ENCODE measurements around the gene KRTAP1-3. TPM values are rescaled to one million over a fixed set of nuclear protein-coding genes. Genes with fewer than 3 reads are reported as not detected.

Gene KRTAP1-3
- total RNA-seq, 3 donors from 2014 or later (not counting 1 experiment from before 2014, with no cell fraction given): not detected

DNA sequence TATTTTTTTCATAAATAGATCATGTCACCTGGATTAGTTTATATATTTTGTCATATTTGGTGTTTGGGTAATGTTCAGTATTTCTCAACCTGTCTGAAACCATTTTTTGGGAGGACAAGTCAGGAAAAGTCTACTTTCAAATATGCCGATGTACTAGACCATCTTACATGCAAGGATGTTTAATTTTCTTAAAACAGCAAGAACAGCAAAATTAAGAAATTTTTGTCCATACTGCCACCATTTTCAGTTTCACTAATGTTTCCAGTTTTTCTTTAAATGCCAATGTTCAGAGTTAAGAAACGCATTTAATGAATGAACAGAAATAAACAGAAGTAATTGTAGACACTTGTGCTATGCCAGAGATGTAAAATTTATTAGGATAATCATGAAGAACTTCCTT lies 41.6 kb downstream of the KRTAP1-3 start:
- WGBS (ENCODE audit: insufficient coverage): 100% methylated on average over 1 of the region's 2 CpGs

GRCh38 chr17:40992666-40993065 lies 42.0 kb downstream of the KRTAP1-3 start:
- no peak for DNase-seq
- H3K4me3 ChIP-seq (ENCODE audit: low read length): no peak overlapping the region
- intact Hi-C loops (cut with micrococcal nuclease): no loop called here
- H3K27me3 ChIP-seq (ENCODE audit: control insufficient read depth, insufficient read depth, low read length): peaks cover 15% of the 10 kb centered on the region
- no peaks in the 10 kb centered on the region for H3K9me3 ChIP-seq (ENCODE audit: control insufficient read depth, insufficient read depth, low read length)
- H3K36me3 Mint-ChIP-seq: no peaks in the 10 kb centered on the region
- ATAC-seq: no peak
- no peak overlapping the region for H3K27ac Mint-ChIP-seq
- H3K4me1 Mint-ChIP-seq: no peaks in the 10 kb centered on the region
- WGBS (ENCODE audit: insufficient coverage): 85% methylated on average over 1 of the region's 3 CpGs
- H3K4me1 ChIP-seq (ENCODE audit: control insufficient read depth, insufficient read depth, low read length): no peaks in the 10 kb centered on the region
- no peak overlapping the region for H3K27ac ChIP-seq (ENCODE audit: low read length)
- no peak for TF ChIP-seq CTCF (IDR thresholded peaks at IDR 0.05)
- no peak overlapping the region for H3K4me3 Mint-ChIP-seq
- no peaks in the 10 kb centered on the region for H3K9me3 Mint-ChIP-seq
- H3K36me3 ChIP-seq (ENCODE audit: control insufficient read depth, insufficient read depth, low read length): no peaks in the 10 kb centered on the region
- peaks cover 33 to 71% of the 10 kb centered on the region in 2 donors for H3K27me3 Mint-ChIP-seq (ENCODE audit: low read depth in 2 of 2)

More for the DNA sequence above, 41.6 kb downstream of the KRTAP1-3 start:
- Histone ChIP-seq H3K4me3 (ENCODE audit: low read length) (no peak overlapping the region), H3K9me3 (ENCODE audit: control insufficient read depth, insufficient read depth, low read length) (no peaks in the 10 kb centered on the region), H3K27me3 (ENCODE audit: control insufficient read depth, insufficient read depth, low read length) (peaks cover 15% of the 10 kb centered on the region), H3K27ac (ENCODE audit: low read length) (no peak overlapping the region), H3K4me1 (ENCODE audit: control insufficient read depth, insufficient read depth, low read length) (no peaks in the 10 kb centered on the region), H3K36me3 (ENCODE audit: control insufficient read depth, insufficient read depth, low read length) (no peaks in the 10 kb centered on the region)
- H3K9me3 Mint-ChIP-seq: no peaks in the 10 kb centered on the region
- no peak for DNase-seq
- H3K36me3 Mint-ChIP-seq: no peaks in the 10 kb centered on the region
- no peak overlapping the region for H3K4me3 Mint-ChIP-seq
- no peak for ATAC-seq
- no peak for TF ChIP-seq CTCF (IDR thresholded peaks at IDR 0.05)
- no peaks in the 10 kb centered on the region for H3K4me1 Mint-ChIP-seq
- intact Hi-C loops (cut with micrococcal nuclease): no loop called here
- peaks cover 35 to 75% of the 10 kb centered on the region in 2 donors for H3K27me3 Mint-ChIP-seq (ENCODE audit: low read depth in 2 of 2)
- H3K27ac Mint-ChIP-seq: no peak overlapping the region

DNA sequence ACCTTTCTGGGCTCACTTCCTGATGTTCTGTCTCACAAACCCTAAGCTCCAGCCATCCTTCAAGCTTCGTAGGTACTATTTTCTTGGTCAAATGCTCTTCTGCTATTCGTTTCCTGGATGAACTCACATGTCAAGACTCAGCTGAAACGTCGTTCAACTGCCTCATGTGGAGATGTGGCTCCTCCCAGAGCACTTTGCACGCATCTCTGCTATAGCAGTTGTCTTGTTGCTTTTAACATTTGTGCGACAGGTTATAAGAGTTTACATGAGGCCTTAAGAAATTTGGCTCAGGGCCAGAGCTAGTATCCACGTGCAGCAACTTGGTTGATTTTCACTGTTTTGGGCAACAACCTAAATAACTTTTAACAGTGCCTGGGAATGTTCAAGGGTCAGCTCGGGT lies 47.8 kb downstream of the KRTAP1-3 start:
- Mint-ChIP-seq H3K9me3 (no peaks in the 10 kb centered on the region), H3K27me3 (ENCODE audit: low read depth in 2 of 2) (peaks cover 10 to 51% of the 10 kb centered on the region in 2 donors), H3K27ac (no peak overlapping the region), H3K4me3 (no peak overlapping the region), H3K4me1 (no peaks in the 10 kb centered on the region), H3K36me3 (no peaks in the 10 kb centered on the region)
- intact Hi-C loops (cut with micrococcal nuclease): no loop called here
- Histone ChIP-seq H3K36me3 (ENCODE audit: control insufficient read depth, insufficient read depth, low read length) (no peaks in the 10 kb centered on the region), H3K4me3 (ENCODE audit: low read length) (no peak overlapping the region), H3K27me3 (ENCODE audit: control insufficient read depth, insufficient read depth, low read length) (no peaks in the 10 kb centered on the region), H3K9me3 (ENCODE audit: control insufficient read depth, insufficient read depth, low read length) (no peaks in the 10 kb centered on the region), H3K27ac (ENCODE audit: low read length) (no peak overlapping the region), H3K4me1 (ENCODE audit: control insufficient read depth, insufficient read depth, low read length) (no peaks in the 10 kb centered on the region)
- ATAC-seq (no peak), DNase-seq (no peak)
- TF ChIP-seq CTCF (IDR thresholded peaks at IDR 0.05): no peak
- 76% methylated on average over 8 of the region's 8 CpGs for WGBS (ENCODE audit: insufficient coverage)

DNA sequence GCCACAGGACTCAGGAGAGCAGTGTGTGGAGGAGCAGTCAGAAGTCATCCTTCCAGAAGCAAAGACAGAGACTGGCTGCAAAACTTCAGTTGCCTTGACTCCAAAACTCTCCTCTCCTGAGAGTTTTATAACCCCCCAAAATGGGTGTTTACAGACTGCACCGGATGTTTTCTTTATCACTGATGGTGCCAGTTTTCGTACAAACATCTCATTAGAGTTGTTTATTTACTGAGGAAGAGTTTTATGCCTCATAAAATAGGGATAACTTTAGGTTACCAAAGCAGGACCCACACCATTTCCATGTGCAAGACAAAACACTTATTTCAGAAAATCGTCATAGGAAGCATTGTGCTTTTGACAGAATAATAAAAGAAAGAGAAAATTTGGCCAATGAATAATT lies 50.4 kb downstream of the KRTAP1-3 start, which contains the start of gene KRT40:
Gene KRT40, minus strand, starts transcription at position 101 of the 400 bp plus-strand sequence. Its CDS starts 53 bp downstream, at position 48.
- TF ChIP-seq CTCF (IDR thresholded peaks at IDR 0.05): no peak
- H3K36me3 Mint-ChIP-seq: no peaks in the 10 kb centered on the region
- H3K27ac Mint-ChIP-seq: no peak within 1 kb of the TSS
- Histone ChIP-seq H3K27me3 (ENCODE audit: control insufficient read depth, insufficient read depth, low read length) (no peaks in the 10 kb centered on the region), H3K4me1 (ENCODE audit: control insufficient read depth, insufficient read depth, low read length) (no peaks in the 10 kb centered on the region), H3K9me3 (ENCODE audit: control insufficient read depth, insufficient read depth, low read length) (no peaks in the 10 kb centered on the region), H3K36me3 (ENCODE audit: control insufficient read depth, insufficient read depth, low read length) (no peaks in the 10 kb centered on the region), H3K27ac (ENCODE audit: low read length) (no peak within 1 kb of the TSS), H3K4me3 (ENCODE audit: low read length) (no peak within 1 kb of the TSS)
- H3K9me3 Mint-ChIP-seq: no peaks in the 10 kb centered on the region
- intact Hi-C loops (cut with micrococcal nuclease): no loop called here
- no peaks in the 10 kb centered on the region for H3K4me1 Mint-ChIP-seq
- WGBS (ENCODE audit: insufficient coverage): 33% methylated on average over 1 of the region's 3 CpGs
- no peak within 1 kb of the TSS for H3K4me3 Mint-ChIP-seq
- ATAC-seq: no peak
- H3K27me3 Mint-ChIP-seq (ENCODE audit: low read depth in 2 of 2): peaks cover 12 to 35% of the 10 kb centered on the region in 2 donors
- no peak for DNase-seq

All from natural killer cell (primary cell).